Adrenal gland (tissue), 5 donors: ENCODE data around the gene CTSW.

Experiments used
- CTCF ChIP-seq, 6 experiments: fragments of 450-650 bp in 4 of 6; fragments of 200-600 bp in 2 of 6; sonication (generic) in 1 of 6; IDR thresholded peaks; 1 replicate in 5 of 6; 2 replicates in 1 of 6; pipeline versions ENCODE4 v1.5.1 to v1.8.0; 2016 to 2021; ENCODE audit warnings: antibody characterized with exemption in 6 of 6, mild to moderate bottlenecking in 2 of 6, moderate library complexity in 1 of 6
- POLR2A ChIP-seq, 2 donors: fragments of 450-650 bp; IDR thresholded peaks; one replicate each; pipeline ENCODE4 v1.6.1; 2017; ENCODE audit warnings: antibody characterized with exemption in 2 of 2, mild to moderate bottlenecking in 2 of 2, moderate library complexity in 1 of 2
- donor health status: DM: no; HTN: no; CAD: no.

- TF ChIP-seq POLR2A (IDR thresholded peaks at IDR 0.05), result peak in 1 of 2 donors; percentile 7
- peak in 5 of 6 experiments; percentile 10 to 49 (median 24) for TF ChIP-seq CTCF (IDR thresholded peaks at IDR 0.05)
Observed at GRCh38 chr11:65851083-65851579, 28.5 kb upstream of the CTSW start.
